NCI-H1417 treated with DMSO at 0.1 percent for 48 hours (cell line): ENCODE measurements around the gene POLR1B.
"Not testable (repeated sequence)": the region's sequence is repeated elsewhere in the genome, so short reads cannot be mapped to it uniquely, and the experiment has no call there.

ENCODE experiments used
- DNase-seq: peaks from one replicate; lab custom pipeline; 2025; lab: John Stamatoyannopoulos, UW

Gene POLR1B, protein sequence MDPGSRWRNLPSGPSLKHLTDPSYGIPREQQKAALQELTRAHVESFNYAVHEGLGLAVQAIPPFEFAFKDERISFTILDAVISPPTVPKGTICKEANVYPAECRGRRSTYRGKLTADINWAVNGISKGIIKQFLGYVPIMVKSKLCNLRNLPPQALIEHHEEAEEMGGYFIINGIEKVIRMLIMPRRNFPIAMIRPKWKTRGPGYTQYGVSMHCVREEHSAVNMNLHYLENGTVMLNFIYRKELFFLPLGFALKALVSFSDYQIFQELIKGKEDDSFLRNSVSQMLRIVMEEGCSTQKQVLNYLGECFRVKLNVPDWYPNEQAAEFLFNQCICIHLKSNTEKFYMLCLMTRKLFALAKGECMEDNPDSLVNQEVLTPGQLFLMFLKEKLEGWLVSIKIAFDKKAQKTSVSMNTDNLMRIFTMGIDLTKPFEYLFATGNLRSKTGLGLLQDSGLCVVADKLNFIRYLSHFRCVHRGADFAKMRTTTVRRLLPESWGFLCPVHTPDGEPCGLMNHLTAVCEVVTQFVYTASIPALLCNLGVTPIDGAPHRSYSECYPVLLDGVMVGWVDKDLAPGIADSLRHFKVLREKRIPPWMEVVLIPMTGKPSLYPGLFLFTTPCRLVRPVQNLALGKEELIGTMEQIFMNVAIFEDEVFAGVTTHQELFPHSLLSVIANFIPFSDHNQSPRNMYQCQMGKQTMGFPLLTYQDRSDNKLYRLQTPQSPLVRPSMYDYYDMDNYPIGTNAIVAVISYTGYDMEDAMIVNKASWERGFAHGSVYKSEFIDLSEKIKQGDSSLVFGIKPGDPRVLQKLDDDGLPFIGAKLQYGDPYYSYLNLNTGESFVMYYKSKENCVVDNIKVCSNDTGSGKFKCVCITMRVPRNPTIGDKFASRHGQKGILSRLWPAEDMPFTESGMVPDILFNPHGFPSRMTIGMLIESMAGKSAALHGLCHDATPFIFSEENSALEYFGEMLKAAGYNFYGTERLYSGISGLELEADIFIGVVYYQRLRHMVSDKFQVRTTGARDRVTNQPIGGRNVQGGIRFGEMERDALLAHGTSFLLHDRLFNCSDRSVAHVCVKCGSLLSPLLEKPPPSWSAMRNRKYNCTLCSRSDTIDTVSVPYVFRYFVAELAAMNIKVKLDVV

DNA sequence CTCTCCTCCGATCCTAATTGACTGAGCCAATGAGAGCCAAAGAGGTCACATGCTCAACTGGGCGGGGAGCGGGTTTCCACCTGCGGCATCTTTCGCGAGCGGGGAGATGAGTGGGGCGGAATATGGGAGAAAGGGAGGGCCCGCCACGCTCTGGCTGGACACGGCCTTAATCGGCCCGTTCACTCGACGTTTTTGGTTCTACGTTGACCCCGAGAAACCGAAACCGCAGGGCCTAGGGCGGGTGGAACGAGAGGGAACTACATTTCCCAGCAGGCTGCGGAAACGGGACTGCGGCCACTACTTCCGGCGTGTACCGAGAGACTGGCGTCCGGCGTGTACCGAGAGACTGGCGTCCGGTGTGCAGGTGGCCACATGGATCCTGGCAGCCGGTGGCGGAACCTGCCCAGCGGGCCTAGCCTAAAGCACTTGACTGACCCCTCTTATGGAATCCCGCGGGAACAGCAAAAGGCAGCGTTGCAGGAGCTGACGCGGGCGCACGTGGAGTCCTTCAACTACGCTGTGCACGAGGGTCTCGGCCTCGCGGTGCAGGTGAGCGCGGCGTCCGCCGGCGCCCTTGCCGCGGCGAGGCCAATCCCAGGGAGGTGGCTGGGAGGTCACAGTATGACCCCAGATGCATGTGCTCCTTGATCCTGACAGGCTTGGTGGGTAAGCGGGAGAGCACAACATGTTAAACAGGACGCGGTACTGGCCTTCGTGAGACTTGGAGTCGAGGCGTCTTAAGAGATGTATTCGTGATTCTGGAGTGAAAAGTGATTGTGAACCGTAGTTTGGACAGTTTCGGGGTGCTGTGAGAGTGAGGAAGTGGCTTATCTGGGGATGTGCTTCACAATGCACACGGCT, at the start of gene POLR1B:
POLR1B (plus strand) TSS at position 343 of the 861 bp plus-strand sequence; CDS start at position 373, 30 bp downstream.
- peak; percentile 69 for DNase-seq

DNA sequence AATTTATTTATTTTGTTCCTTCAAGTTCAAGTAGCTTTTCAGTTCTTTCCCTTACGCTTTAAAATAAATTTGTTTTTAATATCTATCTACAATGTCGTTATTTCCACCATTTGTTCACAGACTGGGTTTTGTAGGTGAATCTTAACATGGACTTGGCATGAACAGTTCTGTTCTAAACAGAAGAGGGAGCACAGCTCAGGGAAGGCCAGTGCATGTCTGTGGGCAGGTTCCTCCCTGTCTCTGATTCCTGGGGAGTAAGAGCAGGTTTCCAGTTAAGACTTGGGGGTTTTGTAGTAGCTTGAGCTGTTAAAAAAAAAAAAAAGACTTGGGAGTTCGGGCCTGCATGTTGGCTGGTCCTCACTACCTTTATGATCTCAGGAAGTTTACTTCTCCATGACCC, 49.2 kb upstream of the POLR1B start:
- DNase-seq = no peak

DNA sequence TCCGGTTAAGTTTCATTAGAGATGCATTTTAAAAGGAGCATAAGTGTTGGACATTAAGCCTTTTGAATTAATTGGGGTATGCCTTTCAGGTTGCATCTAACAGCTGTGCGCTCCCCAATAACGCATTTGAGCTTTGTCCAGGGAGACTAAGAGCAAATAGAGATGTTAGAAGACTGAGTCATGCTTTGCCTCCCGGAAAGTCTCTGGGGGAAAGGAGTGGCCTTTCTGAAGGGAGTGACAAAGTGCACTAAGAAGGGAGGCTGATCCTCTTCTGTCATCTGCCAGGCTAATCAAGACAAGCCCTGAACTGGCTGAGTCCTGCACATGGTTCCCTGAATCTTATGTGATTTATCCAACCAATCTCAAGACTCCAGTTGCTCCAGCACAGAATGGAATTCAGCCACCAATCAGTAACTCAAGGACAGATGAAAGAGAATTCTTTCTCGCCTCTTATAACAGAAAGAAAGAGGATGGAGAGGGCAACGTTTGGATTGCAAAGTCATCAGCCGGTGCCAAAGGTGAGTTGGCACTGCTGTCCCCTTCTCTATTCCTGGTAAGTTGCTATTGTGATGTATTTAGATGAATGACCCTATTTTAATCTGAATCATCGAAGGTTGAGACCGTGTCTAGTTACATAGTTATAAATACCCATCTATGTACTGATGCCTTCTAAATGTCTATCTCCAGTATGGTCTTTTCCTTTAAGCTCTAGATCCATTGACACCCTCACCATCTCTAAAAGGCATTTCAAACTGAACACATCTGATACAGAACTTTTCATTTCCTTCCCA, 48.2 kb upstream of the POLR1B start:
- no peak for DNase-seq

DNA sequence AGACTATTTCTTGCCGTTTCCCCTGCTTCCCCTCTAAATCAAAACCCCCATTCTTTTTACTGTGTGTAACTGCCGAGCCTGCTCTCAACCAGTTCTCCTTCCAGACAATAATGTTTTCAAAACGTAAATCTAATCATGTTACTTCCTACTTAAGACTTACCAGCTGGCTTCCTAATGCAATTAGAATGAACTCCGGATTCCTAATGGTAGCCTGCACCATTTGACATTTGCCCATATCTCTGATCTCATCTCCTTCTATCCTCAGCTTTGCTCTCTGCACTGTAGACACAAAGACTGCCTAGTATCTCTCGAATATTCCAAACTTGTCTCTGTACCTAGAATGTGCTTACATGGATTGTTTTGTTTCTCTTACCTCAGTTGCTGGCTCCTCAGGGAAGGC, 47.4 kb upstream of the POLR1B start:
- DNase-seq = no peak

DNA sequence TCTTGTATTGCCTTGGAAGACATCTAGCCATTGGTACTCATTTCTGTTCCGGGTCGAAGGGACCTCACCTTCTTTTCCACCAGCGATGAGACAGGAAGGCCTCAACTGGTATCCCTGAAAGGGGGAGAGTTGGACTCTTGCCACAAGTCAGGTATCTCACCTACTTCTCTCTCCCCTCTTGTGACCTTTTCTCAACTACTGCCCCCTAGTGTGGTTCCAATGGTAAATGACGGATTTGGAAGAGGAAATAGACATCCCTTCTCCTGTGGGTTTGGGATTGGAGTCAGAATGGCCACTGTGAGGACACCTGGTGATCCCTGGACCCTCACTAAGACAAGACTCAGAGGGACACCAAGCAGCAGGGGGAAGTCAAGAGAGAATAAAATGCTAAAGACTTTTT, 46.4 kb upstream of the POLR1B start:
- not testable (repeated sequence) for DNase-seq

DNA sequence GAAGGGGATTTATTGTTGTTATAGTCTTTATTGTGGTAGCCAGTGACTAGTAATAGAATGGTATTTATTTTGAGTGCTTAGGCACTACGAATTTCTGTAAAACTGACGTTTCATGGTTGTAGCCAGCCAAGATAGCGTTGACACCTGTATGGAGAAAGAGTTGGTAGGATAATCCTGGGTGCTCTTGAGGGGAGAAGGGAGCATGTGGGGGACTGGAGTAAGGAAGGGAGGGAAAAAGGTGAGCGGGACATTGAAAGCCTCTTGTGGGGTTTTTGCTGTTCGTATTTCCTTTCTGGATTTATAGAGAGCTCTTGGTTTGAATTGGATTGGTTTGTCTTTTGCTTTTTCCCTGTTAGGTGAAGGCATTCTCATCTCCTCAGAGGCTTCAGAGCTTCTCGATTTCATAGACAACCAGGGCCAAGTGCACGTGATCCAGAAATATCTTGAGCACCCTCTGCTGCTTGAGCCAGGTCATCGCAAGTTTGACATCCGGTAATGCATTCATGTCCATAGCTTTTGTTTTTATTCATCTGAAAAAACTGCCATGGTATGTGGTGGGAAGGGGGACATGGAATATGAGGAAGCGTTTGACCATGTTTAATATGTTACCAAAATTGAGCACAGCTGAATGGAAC, 41.3 kb upstream of the POLR1B start:
- not testable (repeated sequence) for DNase-seq

DNA sequence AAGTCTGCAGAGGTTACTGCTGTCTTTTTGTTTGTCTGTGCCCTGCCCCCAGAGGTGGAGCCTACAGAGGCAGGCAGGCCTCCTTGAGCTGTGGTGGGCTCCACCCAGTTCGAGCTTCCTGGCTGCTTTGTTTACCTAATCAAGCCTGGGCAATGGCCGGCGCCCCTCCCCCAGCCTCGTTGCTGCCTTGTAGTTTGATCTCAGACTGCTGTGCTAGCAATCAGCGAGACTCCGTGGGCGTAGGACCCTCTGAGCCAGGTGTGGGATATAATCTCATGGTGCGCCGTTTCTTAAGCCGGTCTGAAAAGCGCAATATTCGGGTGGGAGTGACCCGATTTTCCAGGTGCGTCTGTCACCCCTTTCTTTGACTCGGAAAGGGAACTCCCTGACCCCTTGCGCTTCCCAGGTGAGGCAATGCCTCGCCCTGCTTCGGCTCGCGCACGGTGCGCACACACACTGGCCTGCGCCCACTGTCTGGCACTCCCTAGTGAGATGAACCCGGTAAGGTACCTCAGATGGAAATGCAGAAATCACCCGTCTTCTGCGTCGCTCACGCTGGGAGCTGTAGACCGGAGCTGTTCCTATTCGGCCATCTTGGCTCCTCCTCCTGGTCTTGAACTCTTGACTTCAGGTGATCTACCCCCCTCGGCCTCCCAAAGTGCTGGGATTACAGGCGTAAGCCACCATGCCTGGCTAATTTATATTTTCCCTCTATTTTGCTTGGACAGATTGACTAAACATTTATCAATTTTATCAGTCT, 32.8 kb upstream of the POLR1B start:
- DNase-seq = not testable (repeated sequence)

DNA sequence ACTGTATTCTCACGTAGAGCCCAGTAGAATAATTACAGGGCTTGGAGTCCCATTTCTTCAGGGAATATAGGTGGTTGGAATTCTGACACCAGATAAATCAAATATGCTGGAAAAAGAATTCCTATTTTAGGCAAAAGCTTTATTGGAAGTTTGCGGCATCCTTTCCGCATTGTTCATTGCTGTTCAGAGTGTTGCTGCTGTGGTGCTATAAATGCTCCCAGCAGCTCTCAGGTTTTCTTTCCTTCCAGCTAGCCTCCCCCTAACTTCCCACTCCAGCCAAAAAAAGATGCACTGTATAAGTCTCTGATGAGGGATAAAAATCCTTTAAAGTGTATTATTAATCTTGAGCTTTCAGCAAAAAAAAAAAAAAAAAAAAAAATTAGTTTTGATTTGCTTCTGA, 25.5 kb upstream of the POLR1B start:
- no peak for DNase-seq

DNA sequence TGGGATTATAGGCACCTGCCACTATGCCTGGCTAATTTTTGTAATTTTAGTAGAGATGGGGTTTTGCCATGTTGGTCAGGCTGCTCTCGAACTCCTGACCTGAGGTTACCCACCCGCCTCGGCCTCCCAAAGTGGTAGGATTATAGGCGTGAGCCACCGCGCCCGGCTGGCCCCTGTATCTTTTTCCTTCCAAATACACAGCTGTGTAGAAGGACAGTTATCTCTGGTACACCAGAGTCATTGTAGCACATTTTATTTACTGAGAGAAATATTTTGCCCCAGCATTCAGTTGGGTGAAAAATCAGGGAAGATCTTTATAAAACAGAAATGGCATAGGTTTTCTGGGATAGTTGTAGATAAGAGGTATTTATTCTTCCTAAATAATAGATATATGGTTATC, 23.5 kb upstream of the POLR1B start:
- no peak for DNase-seq

DNA sequence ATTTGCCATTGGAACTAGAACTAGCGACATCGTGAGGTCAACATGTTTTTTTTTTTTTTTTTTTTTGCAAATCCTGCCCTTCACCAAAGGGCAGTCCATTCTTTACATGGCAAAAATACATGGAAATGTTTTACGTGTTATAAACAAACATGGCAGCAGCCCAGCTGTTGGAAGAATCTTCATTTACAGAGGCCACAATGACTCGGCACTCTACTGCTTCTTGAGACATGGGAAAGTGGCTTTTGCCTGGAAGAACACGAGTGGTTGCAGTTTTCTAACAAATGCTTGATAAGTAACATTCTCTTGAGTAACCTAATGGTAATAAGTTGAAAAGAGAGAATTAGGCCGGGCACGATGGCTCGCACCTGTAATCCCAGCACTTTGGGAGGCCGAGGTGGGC, 22.8 kb upstream of the POLR1B start:
- DNase-seq = no peak

DNA sequence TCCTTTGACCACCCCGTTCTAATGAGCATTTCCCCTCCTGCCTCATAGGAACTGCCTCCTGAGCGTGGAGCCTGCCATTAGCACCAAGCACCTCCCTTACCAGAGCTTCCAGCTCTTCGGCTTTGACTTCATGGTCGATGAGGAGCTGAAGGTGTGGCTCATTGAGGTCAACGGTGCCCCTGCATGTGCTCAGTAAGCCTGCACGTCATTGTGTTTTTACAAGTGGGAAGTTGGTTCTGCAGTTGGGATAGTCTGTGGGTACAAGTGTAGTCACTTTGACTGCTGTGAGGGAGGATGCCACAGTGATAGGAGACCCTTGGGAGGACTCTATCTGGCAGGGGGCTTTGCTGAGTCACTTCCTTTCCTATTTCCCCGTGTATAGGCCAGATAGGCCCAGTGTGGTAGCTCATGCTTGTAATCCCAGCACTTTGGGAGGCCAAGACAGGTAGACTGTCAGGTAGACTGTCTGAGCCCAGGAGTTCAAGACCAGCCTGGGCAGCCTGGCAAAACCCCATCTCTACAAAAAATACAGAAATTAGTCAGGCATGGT, 22.0 kb upstream of the POLR1B start:
- no peak for DNase-seq

DNA sequence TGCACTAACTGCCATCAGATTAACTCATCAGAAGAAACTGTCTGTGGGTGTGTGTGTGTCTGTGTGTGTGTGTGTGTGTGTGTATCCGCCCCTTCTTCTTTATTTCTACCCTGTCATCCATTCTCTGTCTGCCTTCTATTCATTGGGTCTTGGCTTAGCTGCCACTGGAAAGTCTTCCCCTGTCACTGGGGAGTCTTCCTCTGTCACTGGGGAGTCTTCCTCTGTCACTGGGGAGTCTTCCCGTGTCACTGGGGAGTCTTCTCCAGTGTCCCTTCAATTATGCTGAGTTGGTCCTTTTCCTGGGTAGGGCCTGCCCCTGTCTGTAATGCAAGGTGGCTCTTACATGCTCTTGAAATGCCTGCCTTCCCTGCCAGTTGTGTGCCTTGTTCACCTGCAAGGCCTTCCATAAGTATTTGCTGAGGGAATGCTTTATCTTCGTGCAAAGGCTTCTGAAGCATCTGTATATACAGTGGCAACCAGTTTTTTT, 18.9 kb upstream of the POLR1B start:
- no peak for DNase-seq

DNA sequence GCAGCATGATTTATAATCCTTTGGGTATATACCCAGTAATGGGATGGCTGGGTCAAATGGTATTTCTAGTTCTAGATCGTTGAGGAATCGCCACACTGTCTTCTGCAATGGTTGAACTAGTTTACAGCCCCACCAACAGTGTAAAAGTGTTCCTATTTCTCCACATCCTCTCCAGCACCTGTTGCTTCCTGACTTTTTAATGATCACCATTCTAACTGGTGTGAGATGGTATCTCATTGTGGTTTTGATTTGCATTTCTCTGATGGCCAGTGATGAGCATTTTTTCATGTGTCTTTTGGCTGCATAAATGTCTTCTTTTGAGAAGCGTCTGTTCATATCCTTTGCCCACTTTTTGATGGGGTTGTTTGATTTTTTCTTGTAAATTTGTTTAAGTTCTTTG, 18.0 kb upstream of the POLR1B start:
- DNase-seq = not testable (repeated sequence)

DNA sequence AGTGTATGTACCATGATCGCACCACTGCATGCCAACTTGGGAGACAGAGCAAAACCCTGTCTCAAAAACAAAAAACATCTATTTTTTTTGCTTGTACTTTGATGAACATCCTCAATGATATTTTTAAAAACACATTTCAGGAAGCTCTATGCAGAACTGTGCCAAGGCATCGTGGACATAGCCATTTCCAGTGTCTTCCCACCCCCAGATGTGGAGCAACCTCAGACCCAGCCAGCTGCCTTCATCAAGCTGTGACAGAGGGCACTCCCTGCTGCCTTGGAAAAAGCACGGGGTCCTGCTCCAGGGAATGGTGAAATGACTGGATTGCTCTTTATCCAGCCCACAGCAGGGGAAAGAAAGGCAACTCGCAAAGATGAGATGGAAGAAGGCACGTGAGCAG, 13.7 kb upstream of the POLR1B start:
- DNase-seq = no peak

DNA sequence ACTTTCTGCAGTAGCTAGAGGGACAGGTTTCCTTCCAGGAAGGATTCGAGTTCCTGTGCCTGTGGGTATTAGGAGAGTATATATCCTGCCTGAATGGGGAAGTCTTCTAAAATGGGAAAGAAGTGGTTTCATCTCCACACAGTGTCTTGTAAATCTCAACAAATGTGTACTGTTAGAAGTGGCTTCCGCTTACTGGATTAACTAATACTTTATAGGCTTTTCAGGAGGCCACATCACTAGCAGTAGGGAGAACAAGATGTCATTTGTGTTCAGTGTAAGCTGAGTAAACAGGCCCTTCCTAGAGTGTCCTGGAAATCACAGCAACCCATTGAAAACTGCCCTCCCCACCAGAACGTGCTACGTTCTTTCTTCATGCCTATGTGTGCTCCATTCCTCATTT, 12.5 kb upstream of the POLR1B start:
- DNase-seq = no peak

DNA sequence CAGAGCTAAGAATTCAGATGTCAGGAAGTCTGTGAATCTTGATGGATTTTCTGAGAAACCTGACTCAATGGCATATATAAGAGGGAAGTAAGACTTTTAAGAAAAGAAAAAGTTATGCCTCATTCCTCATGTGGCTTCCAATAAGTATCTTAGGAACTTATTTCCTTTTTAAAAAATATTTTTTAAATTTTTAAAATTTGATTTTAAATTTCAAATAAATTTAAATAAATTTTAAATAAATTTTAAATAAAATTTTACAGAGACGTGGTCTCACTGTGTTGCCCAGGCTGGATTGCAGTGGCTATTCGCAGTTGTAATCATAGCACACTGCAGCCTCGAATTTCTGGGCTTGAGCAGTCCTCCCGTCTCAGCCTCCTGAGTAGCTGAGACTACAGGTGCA, 11.5 kb upstream of the POLR1B start:
- no peak for DNase-seq

DNA sequence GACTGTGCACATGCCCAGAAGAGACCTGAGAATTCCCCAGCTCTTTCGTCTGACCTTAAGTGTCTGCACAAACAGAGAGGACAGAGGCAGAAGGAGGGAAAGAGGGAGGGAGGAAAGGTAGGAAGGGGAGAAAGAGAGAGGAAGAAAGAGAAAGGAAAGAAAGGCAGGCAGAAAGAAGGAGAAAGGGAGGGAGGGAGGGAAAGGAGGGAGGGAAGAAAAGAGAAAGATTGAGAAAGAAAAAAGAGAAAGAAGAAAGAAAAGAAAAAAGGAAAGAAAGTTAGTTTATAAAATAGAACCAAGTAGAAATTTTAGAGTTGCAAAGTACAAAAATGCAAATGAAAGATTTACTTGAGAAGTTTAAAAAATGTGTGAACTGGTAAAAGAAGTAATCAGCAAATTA, 7.4 kb upstream of the POLR1B start:
- DNase-seq = no peak

DNA sequence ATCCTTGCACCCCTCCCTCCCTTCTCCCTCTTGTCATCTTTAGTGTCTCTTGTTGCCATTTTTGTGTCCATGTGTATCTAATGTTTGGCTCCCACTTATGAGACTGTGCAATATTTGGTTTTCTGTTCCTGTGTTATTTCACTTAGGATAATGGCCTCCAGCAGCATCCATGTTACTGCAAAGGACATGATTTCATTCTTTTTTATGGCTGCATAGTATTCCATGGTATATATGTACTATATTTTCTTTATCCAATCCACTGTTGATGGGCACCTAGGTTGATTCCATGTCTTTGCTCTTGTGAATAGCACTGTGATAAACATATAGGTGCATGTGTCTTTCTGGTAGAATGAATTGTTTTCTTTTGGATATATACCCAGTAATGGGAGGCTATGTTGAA, 5.6 kb upstream of the POLR1B start:
- DNase-seq = not testable (repeated sequence)

DNA sequence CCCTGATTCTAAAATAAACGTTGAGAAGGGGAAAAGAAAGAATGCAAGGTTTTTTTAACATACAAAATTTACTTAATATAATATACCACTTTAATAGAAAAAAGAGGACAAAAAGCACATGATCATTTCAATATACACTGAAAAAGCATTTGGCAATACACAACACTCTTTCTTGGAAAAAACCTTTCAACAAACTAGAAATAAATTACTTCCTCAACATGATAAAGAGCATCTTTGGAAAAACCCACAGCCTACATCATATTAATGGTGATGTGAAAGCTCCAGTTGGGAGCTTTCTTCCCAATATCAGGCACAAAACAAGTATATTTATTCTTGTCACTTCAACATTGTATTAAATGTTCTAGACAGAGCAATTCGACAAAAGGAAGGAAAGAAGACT, 3.0 kb upstream of the POLR1B start:
- no peak for DNase-seq
